Hematopoietic multipotent progenitor cell treated with erythropoietin and hydrocortisone succinate and interleukin-3 and kit ligand, for 17 days (in vitro differentiated cells): ENCODE results near the gene ARRB2.

Experiments
- DNase-seq: peaks from one replicate; pipeline ENCODE4 v3.0.0-alpha.2; 2015; ENCODE audit warnings: low spot score

ARRB2 gene

GRCh38 chr17:4759776-4760236, 49.4 kb downstream of the ARRB2 start:
- no peak for DNase-seq

GRCh38 chr17:4764595-4764994, 54.2 kb downstream of the ARRB2 start:
- no peak for DNase-seq

GRCh38 chr17:4766201-4766600, 55.8 kb downstream of the ARRB2 start:
- DNase-seq, result no peak

GRCh38 chr17:4766723-4767122, 56.3 kb downstream of the ARRB2 start:
- no peak for DNase-seq

- no peak for DNase-seq
Observed at GRCh38 chr17:4768298-4768697, 57.9 kb downstream of the ARRB2 start.

GRCh38 chr17:4769628-4770027, 59.2 kb downstream of the ARRB2 start:
- no peak for DNase-seq
